IMR-90 (cell line): Measurements from ENCODE around the gene RPA4. TPM values are rescaled to one million over a fixed set of nuclear protein-coding genes. Genes with fewer than 3 reads are reported as not detected.

Source experiments
- ATAC-seq: fragments of 200-7000 bp; cut with Tn5 transposase; 2 replicates; pipeline ENCODE4 v1.9.1; 2020; ENCODE audit warnings: low read depth, mild to moderate bottlenecking, moderate library complexity
- BruUV-seq: library from RNA; stranded (reverse); fragments of 400-500 nt; replicated peaks from 2 replicates; lab custom pipeline; 2021; lab: Mats Ljungman, UMichigan
- CTCF ChIA-PET: fragments of 300-600 bp; formaldehyde crosslinking; extraction: SDS; loops from one replicate; lab custom pipeline; 2021; ENCODE audit warnings: antibody characterized with exemption; lab: Yijun Ruan, JAX
- POLR2A ChIA-PET: fragments of 300-600 bp; sonication (Branson Sonifier 250); formaldehyde crosslinking; loops from one replicate; lab custom pipeline; 2022; ENCODE audit warnings: antibody characterized with exemption; ENCODE audit not compliant: unreplicated experiment; lab: Charles Lee
- DNase-seq: peaks from one replicate; pipeline ENCODE4 v3.0.0; 2013
- H2AFZ ChIP-seq: replicated peaks from 2 replicates; pipeline ENCODE3; 2013; ENCODE audit warnings: low read length, mild to moderate bottlenecking; ENCODE audit not compliant: poor library complexity
- H2AK5ac ChIP-seq: 2 replicates; pipeline ENCODE4 v1.6.1; 2013; ENCODE audit warnings: low read depth, low read length, inconsistent platforms
- H2AK9ac ChIP-seq: replicated peaks from 2 replicates; pipeline ENCODE3; 2013; ENCODE audit warnings: mild to moderate bottlenecking, low read depth, low read length, moderate library complexity; ENCODE audit not compliant: poor library complexity
- H2BK120ac ChIP-seq: 2 replicates; pipeline ENCODE4 v1.6.1; 2013; ENCODE audit warnings: low read depth, low read length, inconsistent platforms
- H2BK15ac ChIP-seq: 3 replicates; pipeline ENCODE4 v1.6.1; 2013; ENCODE audit warnings: low read depth, low read length, inconsistent platforms
- H2BK20ac ChIP-seq: 2 replicates; pipeline ENCODE4 v1.6.1; 2013; ENCODE audit warnings: low read depth, mild to moderate bottlenecking, inconsistent platforms, low read length, moderate library complexity
- H2BK5ac ChIP-seq: 2 replicates; pipeline ENCODE4 v1.6.1; 2013; ENCODE audit warnings: mild to moderate bottlenecking, low read depth, low read length, inconsistent platforms; ENCODE audit not compliant: poor library complexity, severe bottlenecking
- H3K14ac ChIP-seq: replicated peaks from 2 replicates; pipeline ENCODE4 v1.6.1; 2013; ENCODE audit warnings: low read depth, low read length, inconsistent platforms
- H3K18ac ChIP-seq: 2 replicates; pipeline ENCODE4 v1.6.1; 2013; ENCODE audit warnings: low read depth, low read length, control low read depth
- H3K23ac ChIP-seq: 2 replicates; pipeline ENCODE4 v1.6.1; 2013; ENCODE audit warnings: low read depth, low read length, inconsistent platforms
- H3K27ac ChIP-seq: 2 replicates; pipeline ENCODE4 v1.5.1; 2013; ENCODE audit warnings: mild to moderate bottlenecking, control low read depth, low read length; ENCODE audit not compliant: insufficient read depth
- H3K27me3 ChIP-seq: 2 replicates; pipeline ENCODE4 v1.6.1; 2013; ENCODE audit warnings: low read length; ENCODE audit not compliant: control insufficient read depth, insufficient read depth
- H3K36me3 ChIP-seq: 2 replicates; pipeline ENCODE4 v1.6.1; 2013; ENCODE audit warnings: low read length, mixed read lengths; ENCODE audit not compliant: control insufficient read depth, insufficient read depth
- H3K4ac ChIP-seq: 2 replicates; pipeline ENCODE4 v1.6.1; 2013; ENCODE audit warnings: low read depth, low read length, inconsistent platforms
- H3K4me1 ChIP-seq: 2 replicates; pipeline ENCODE4 v1.6.1; 2013; ENCODE audit warnings: low read length, mixed read lengths; ENCODE audit not compliant: control insufficient read depth, insufficient read depth
- H3K4me2 ChIP-seq: 2 replicates; pipeline ENCODE4 v1.6.1; 2013; ENCODE audit warnings: low read depth, mild to moderate bottlenecking, control low read depth, low read length, moderate library complexity
- H3K4me3 ChIP-seq: 2 replicates; pipeline ENCODE4 v1.5.1; 2013; ENCODE audit warnings: low read depth, mild to moderate bottlenecking, control low read depth, low read length, moderate library complexity; ENCODE audit not compliant: insufficient read depth
- H3K56ac ChIP-seq: 2 replicates; pipeline ENCODE4 v1.6.1; 2013; ENCODE audit warnings: low read length, inconsistent platforms; ENCODE audit not compliant: insufficient read depth; ENCODE audit errors: extremely low read depth
- H3K79me1 ChIP-seq, 2 experiments: 2 replicates each; pipeline ENCODE4 v1.6.1; 2013; ENCODE audit warnings: low read length in 2 of 2, inconsistent platforms in 1 of 2, low read depth in 1 of 2
- H3K9ac ChIP-seq: 2 replicates; pipeline ENCODE4 v1.6.1; 2013; ENCODE audit warnings: low read depth, low read length, control low read depth
- H3K9me1 ChIP-seq: 2 replicates; pipeline ENCODE4 v1.6.1; 2013; ENCODE audit warnings: low read length, inconsistent platforms; ENCODE audit not compliant: insufficient read depth
- H3K9me3 ChIP-seq: 2 replicates; pipeline ENCODE4 v1.6.1; 2013; ENCODE audit warnings: low read length; ENCODE audit not compliant: control insufficient read depth, insufficient read depth
- H4K20me1 ChIP-seq: 2 replicates; pipeline ENCODE4 v1.6.1; 2013; ENCODE audit warnings: low read length, inconsistent platforms; ENCODE audit not compliant: insufficient read depth
- H4K5ac ChIP-seq: 2 replicates; pipeline ENCODE4 v1.6.1; 2013; ENCODE audit warnings: mild to moderate bottlenecking, low read depth, low read length, control low read depth
- H4K8ac ChIP-seq, 2 experiments: 2 replicates each; pipeline ENCODE4 v1.6.1; 2013; ENCODE audit warnings: low read depth in 2 of 2, low read length in 2 of 2, control low read depth in 1 of 2, inconsistent platforms in 1 of 2
- H4K91ac ChIP-seq: 2 replicates; pipeline ENCODE4 v1.6.1; 2013; ENCODE audit warnings: low read depth, low read length, inconsistent platforms; ENCODE audit not compliant: insufficient read depth
- BHLHE40 ChIP-seq: fragments of 150-350 bp; IDR thresholded peaks from 2 replicates; pipeline ENCODE4 v1.6.1; 2016; ENCODE audit warnings: mild to moderate bottlenecking, low read depth, low read length
- CHD1 ChIP-seq: IDR thresholded peaks from 2 replicates; pipeline ENCODE4 v1.6.1; 2012; ENCODE audit warnings: low read depth, low read length, improper control_type of control experiment
- FOS ChIP-seq: fragments of 150-350 bp; IDR thresholded peaks from 2 replicates; pipeline ENCODE4 v1.6.1; 2016; ENCODE audit warnings: low read depth, low read length
- MAZ ChIP-seq: IDR thresholded peaks from 2 replicates; pipeline ENCODE4 v1.6.1; 2012; ENCODE audit warnings: low read depth, mild to moderate bottlenecking, low read length, improper control_type of control experiment, moderate library complexity, borderline replicate concordance
- MXI1 ChIP-seq: IDR thresholded peaks from 2 replicates; pipeline ENCODE4 v1.6.1; 2012; ENCODE audit warnings: low read depth, mild to moderate bottlenecking, low read length, moderate library complexity, borderline replicate concordance
- WGBS, 2 experiments: methylation state at CpG; one replicate each; pipeline versions ENCODE4 v1.1.5 to v1.1.7; 2013; ENCODE audit warnings: missing lambda C conversion rate in 2 of 2; ENCODE audit not compliant: insufficient read length in 1 of 2; ENCODE audit errors: extremely low coverage in 2 of 2; 5-methylcytosine and 5-hydroxymethylcytosine counted together
- dilution Hi-C: fragments of 300-500 bp; cut with HindIII; formaldehyde crosslinking; loops from one replicate; pipeline ENCODE4 v1.14.3; 2018; ENCODE audit warnings: low sequenced_read_pairs; ENCODE audit not compliant: unreplicated experiment
- in situ Hi-C: fragments of 300-500 bp; cut with MboI; formaldehyde crosslinking; loops from 3 replicates; pipeline ENCODE4 v1.14.3; 2019; ENCODE audit warnings: low sequenced_read_pairs, inconsistent platforms, mixed read lengths
- intact Hi-C: fragments of 100-400 bp; cut with micrococcal nuclease; formaldehyde crosslinking; loops from 2 replicates; pipeline ENCODE4 v1.10.0; 2022
- polyA plus RNA-seq, 3 experiments: library from polyadenylated mRNA; depleted of rRNA; stranded (reverse); fragments of >200 nt; gene quantifications; 2 replicates each; pipeline ENCODE4 v1.2.3, GENCODE V29; 2012; ENCODE audit warnings: low replicate concordance in 1 of 3
- total RNA-seq: library from RNA; depleted of rRNA; stranded (reverse); fragments of >200 nt; gene quantifications from 2 replicates; pipeline ENCODE4 v1.2.3, GENCODE V29; 2012
- TF ChIP-seq, protein P1 (sequence below): conservative IDR thresholded peaks from 2 replicates; pipeline ENCODE4 v1.5.1; 2012; ENCODE audit warnings: mild to moderate bottlenecking, low read depth, low read length, improper control_type of control experiment

Gene RPA4
- total and polyA plus RNA-seq, 2 of the 4 experiments (the other 2 are of a cell fraction), result 0.36 to 2.5 TPM

DNA sequence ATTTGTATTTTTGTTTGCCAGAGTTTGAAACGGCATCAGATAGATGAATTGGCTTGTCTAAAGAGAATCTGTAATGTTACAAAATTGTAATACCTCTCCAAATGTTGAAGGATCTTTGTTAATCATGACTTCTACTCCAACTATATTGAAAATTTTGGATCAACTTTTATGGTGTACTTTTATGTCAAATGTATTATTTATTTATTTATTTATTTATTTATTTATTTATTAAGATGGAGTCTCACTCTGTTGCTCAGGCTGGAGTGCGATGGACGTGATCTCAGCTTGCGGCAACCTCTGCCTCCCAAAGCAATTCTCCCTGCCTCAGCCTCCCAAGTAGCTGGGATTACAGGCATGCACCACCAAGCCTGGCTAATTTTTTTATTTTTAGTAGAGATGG, 36.0 kb downstream of the RPA4 start:
- Histone ChIP-seq H2AFZ (no peak overlapping the region), H3K23ac (no peak overlapping the region), H2BK15ac (no peak overlapping the region), H3K18ac (no peak overlapping the region), H4K5ac (no peak overlapping the region), H4K20me1 (no peaks in the 10 kb centered on the region), H2BK5ac (no peak overlapping the region), H3K4me2 (no peak overlapping the region), H4K8ac (no peak overlapping the region), H3K9ac (no peak overlapping the region), H3K9me1 (no peaks in the 10 kb centered on the region), H2BK120ac (no peak overlapping the region), H2AK5ac (no peak overlapping the region), H4K91ac (no peak overlapping the region), H3K4me3 (no peak overlapping the region), H3K4me1 (no peaks in the 10 kb centered on the region), H3K56ac (no peak overlapping the region), H2AK9ac (no peak overlapping the region), H3K27me3 (no peaks in the 10 kb centered on the region), H3K4ac (no peak overlapping the region), H3K9me3 (no peaks in the 10 kb centered on the region), H3K14ac (no peak overlapping the region), H2BK20ac (no peak overlapping the region), H3K36me3 (no peaks in the 10 kb centered on the region), H3K79me1 (no peaks in the 10 kb centered on the region), H3K27ac (no peak overlapping the region)
- intact Hi-C loops, result no loop called here
- ATAC-seq (no peak), DNase-seq (no peak)
- POLR2A ChIA-PET, result no interaction called here
- dilution Hi-C loops, result no loop called here
- in situ Hi-C loops, result no loop called here
- TF ChIP-seq FOS, result no peak
- no peak for TF ChIP-seq MXI1
- no peak for TF ChIP-seq CHD1
- TF ChIP-seq, protein P1, sequence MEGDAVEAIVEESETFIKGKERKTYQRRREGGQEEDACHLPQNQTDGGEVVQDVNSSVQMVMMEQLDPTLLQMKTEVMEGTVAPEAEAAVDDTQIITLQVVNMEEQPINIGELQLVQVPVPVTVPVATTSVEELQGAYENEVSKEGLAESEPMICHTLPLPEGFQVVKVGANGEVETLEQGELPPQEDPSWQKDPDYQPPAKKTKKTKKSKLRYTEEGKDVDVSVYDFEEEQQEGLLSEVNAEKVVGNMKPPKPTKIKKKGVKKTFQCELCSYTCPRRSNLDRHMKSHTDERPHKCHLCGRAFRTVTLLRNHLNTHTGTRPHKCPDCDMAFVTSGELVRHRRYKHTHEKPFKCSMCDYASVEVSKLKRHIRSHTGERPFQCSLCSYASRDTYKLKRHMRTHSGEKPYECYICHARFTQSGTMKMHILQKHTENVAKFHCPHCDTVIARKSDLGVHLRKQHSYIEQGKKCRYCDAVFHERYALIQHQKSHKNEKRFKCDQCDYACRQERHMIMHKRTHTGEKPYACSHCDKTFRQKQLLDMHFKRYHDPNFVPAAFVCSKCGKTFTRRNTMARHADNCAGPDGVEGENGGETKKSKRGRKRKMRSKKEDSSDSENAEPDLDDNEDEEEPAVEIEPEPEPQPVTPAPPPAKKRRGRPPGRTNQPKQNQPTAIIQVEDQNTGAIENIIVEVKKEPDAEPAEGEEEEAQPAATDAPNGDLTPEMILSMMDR, result no peak
- TF ChIP-seq MAZ, result no peak
- no peak for TF ChIP-seq BHLHE40
- no TSS peak for BruUV-seq
- CTCF ChIA-PET, result no interaction called here
- 100% methylated on average over 1 of the region's 4 CpGs; no CpG with 5 or more reads in 1 of the 2 experiments for WGBS, 2 experiments
